Stimulated activated CD8-positive, alpha-beta memory T cell treated with anti-CD3 and anti-CD28 coated beads, Interleukin-15, amount 100 ng/mL, for 1 hour (primary cell): ENCODE data around the gene RERE.

Experiments
- DNase-seq: peaks from one replicate; pipeline ENCODE4 v3.0.0-alpha.2; 2020; ENCODE audit warnings: low read depth

Gene RERE

GRCh38 chr1:8349473-8349865 is 468.0 kb downstream of the RERE start:
- DNase-seq, result no peak

- DNase-seq, result peak; percentile 44
Measured at GRCh38 chr1:8348777-8349472, 468.5 kb downstream of the RERE start.

GRCh38 chr1:8348047-8348776 is 469.2 kb downstream of the RERE start:
- no peak for DNase-seq

- DNase-seq, result no peak
Measured at GRCh38 chr1:8347635-8348034, 469.8 kb downstream of the RERE start.

- no peak for DNase-seq
Measured at GRCh38 chr1:8345621-8346415, 471.6 kb downstream of the RERE start.

GRCh38 chr1:8344893-8345507 is 472.4 kb downstream of the RERE start:
- DNase-seq, result no peak

GRCh38 chr1:8343464-8344001 is 473.9 kb downstream of the RERE start:
- no peak for DNase-seq

GRCh38 chr1:8343044-8343443 is 474.4 kb downstream of the RERE start:
- no peak for DNase-seq

- no peak for DNase-seq
Measured at GRCh38 chr1:8342325-8342724, 475.1 kb downstream of the RERE start.

- DNase-seq, result no peak
Measured at GRCh38 chr1:8340448-8340847, 477.0 kb downstream of the RERE start.

- DNase-seq, result no peak
Measured at GRCh38 chr1:8339203-8339600, 478.2 kb downstream of the RERE start.

- no peak for DNase-seq
Measured at GRCh38 chr1:8338526-8339202, 478.8 kb downstream of the RERE start.

- no peak for DNase-seq
Measured at GRCh38 chr1:8337776-8338525, 479.5 kb downstream of the RERE start.

GRCh38 chr1:8335246-8335645 is 482.2 kb downstream of the RERE start:
- no peak for DNase-seq

- no peak for DNase-seq
Measured at GRCh38 chr1:8334106-8334851, 483.2 kb downstream of the RERE start.

- no peak for DNase-seq
Measured at GRCh38 chr1:8333246-8333987, 484.0 kb downstream of the RERE start.

- DNase-seq, result no peak
Measured at GRCh38 chr1:8332806-8333205, 484.6 kb downstream of the RERE start.

- DNase-seq, result no peak
Measured at GRCh38 chr1:8330271-8331125, 486.9 kb downstream of the RERE start.
